Measurements from ENCODE around the gene VAC14. TPM values are rescaled to one million over a fixed set of nuclear protein-coding genes. Genes with fewer than 3 reads are reported as not detected.
"Not testable (repeated sequence)": the region's sequence is repeated elsewhere in the genome, so short reads cannot be mapped to it uniquely, and the experiment has no call there.

The VAC14 gene
- 65.5 and 66.4 TPM in 2 replicates for total RNA-seq (2014; rRNA removed)
- percentile 63 among the genes with signal in this experiment for Bru-seq, nascent RNA
- percentile 63 among the genes with signal in this experiment for BruChase-seq, experiment 1, labeled RNA remaining after a 6-hour chase
- BruChase-seq, experiment 2, labeled RNA remaining after a 2-hour chase, result percentile 69 among the genes with signal in this experiment
- long read RNA-seq, transcript VAC14-201 (19 exons, 3,099 nt), result major isoform, 53 of 94 reads
- long read RNA-seq, partial matches to known transcripts, result 19 of 94 reads
- long read RNA-seq, other reads (novel, unspliced or antisense), result 17 of 94 reads

GRCh38 chr16:70800781-70801480 lies at the start of gene VAC14:
VAC14 (minus strand) TSS chr16:70801158; CDS start chr16:70800900, 258 bp downstream.
- H3K9me2 ChIP-seq (replicated peaks; ENCODE audit: low read length), result no peaks in the 10 kb centered on the region
- no peak for TF ChIP-seq EZH2 (IDR thresholded peaks at IDR 0.05; ENCODE audit: low read length, unreplicated experiment)
- TF ChIP-seq, protein P1, sequence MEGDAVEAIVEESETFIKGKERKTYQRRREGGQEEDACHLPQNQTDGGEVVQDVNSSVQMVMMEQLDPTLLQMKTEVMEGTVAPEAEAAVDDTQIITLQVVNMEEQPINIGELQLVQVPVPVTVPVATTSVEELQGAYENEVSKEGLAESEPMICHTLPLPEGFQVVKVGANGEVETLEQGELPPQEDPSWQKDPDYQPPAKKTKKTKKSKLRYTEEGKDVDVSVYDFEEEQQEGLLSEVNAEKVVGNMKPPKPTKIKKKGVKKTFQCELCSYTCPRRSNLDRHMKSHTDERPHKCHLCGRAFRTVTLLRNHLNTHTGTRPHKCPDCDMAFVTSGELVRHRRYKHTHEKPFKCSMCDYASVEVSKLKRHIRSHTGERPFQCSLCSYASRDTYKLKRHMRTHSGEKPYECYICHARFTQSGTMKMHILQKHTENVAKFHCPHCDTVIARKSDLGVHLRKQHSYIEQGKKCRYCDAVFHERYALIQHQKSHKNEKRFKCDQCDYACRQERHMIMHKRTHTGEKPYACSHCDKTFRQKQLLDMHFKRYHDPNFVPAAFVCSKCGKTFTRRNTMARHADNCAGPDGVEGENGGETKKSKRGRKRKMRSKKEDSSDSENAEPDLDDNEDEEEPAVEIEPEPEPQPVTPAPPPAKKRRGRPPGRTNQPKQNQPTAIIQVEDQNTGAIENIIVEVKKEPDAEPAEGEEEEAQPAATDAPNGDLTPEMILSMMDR (conservative IDR thresholded peaks at IDR 0.05; ENCODE audit: low read depth, low read length), result no peak
- TF ChIP-seq EZH2phosphoT487 (IDR thresholded peaks at IDR 0.05; ENCODE audit: borderline replicate concordance, low read length), result no peak
- peak; percentile 98 for ATAC-seq
- no peaks in the 10 kb centered on the region for H3K27me3 ChIP-seq (ENCODE audit: low read length)
- H3F3A ChIP-seq (ENCODE audit: low read length, unreplicated experiment), result no peaks in the 10 kb centered on the region
- H3K9ac ChIP-seq (ENCODE audit: low read length), result peak within 1 kb of the TSS; percentile 82
- peak within 1 kb of the TSS; percentile 62 for H2AFZ ChIP-seq (ENCODE audit: low read length)
- no peaks in the 10 kb centered on the region for H4K20me1 ChIP-seq (ENCODE audit: low read length)
- no TSS peak for BruUV-seq (replicated peaks)
- POLR2A ChIA-PET (ENCODE audit: unreplicated experiment), result interaction anchor here (0.6 kb wide), 1 partner anchor 30 kb away, joined by 8 read pairs; no protein-coding TSS in a partner anchor
- H3K79me2 ChIP-seq (ENCODE audit: low read length), result peaks cover 45% of the 10 kb centered on the region
- peaks cover 13% of the 10 kb centered on the region; the same call in 1 of the 2 replicates for H3K4me1 ChIP-seq (ENCODE audit: insufficient read depth, low read length)
- H3K36me3 ChIP-seq (ENCODE audit: low read depth, low read length), result no peaks in the 10 kb centered on the region
- H3K9me3 ChIP-seq (ENCODE audit: low read length), result no peaks in the 10 kb centered on the region
- H3K4me2 ChIP-seq (ENCODE audit: low read length), result peak within 1 kb of the TSS; percentile 84
- intact Hi-C loops (cut with micrococcal nuclease), result no loop called here
- H3K27ac ChIP-seq (ENCODE audit: low read length), result no peak within 1 kb of the TSS
- peak within 1 kb of the TSS; percentile 73 for H3K4me3 ChIP-seq (ENCODE audit: low read length)
- DNase-seq, result peak; percentile 91
- CTCF ChIA-PET, result no interaction called here

- H3K4me3 ChIP-seq (ENCODE audit: low read length); H3K9me2 ChIP-seq (replicated peaks; ENCODE audit: low read length); H3K9me3 ChIP-seq (ENCODE audit: low read length); H3K4me1 ChIP-seq (ENCODE audit: insufficient read depth, low read length); H3K27me3 ChIP-seq (ENCODE audit: low read length); H3K27ac ChIP-seq (ENCODE audit: low read length); H3K4me2 ChIP-seq (ENCODE audit: low read length); intact Hi-C loops (cut with micrococcal nuclease); H3K9ac ChIP-seq (ENCODE audit: low read length); H3F3A ChIP-seq (ENCODE audit: low read length, unreplicated experiment); POLR2A ChIA-PET (ENCODE audit: unreplicated experiment); H3K79me2 ChIP-seq (ENCODE audit: low read length); ATAC-seq; H2AFZ ChIP-seq (ENCODE audit: low read length); DNase-seq; H3K36me3 ChIP-seq (ENCODE audit: low read depth, low read length); H4K20me1 ChIP-seq (ENCODE audit: low read length); CTCF ChIA-PET; BruUV-seq (replicated peaks): not testable (repeated sequence)
Measured at GRCh38 chr16:70823498-70824118, 22.6 kb upstream of the VAC14 start.

DNA sequence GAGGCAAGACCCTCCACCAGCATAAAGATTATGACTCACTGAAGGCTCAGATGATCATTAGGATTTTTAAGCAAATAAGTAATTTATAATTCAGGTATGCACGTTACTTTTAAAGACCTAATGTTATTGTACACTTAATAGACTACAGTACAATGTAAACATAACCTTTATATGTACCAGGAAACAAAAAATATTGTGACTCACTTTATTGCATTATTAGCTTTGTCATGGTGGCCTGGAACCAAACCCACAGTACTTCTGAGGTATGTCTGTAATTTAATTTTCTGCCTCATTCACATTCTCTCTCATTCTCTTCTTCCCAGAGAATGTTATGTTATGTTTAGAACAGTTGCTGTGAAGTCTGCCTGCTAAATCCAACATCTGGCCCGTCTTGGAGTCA lies 21.8 kb upstream of the VAC14 start:
- H3K9me3 ChIP-seq (ENCODE audit: low read length); H3K9ac ChIP-seq (ENCODE audit: low read length); H3K79me2 ChIP-seq (ENCODE audit: low read length); H3K36me3 ChIP-seq (ENCODE audit: low read depth, low read length); H2AFZ ChIP-seq (ENCODE audit: low read length); H3K4me1 ChIP-seq (ENCODE audit: insufficient read depth, low read length); H3K27me3 ChIP-seq (ENCODE audit: low read length); H3F3A ChIP-seq (ENCODE audit: low read length, unreplicated experiment); H3K27ac ChIP-seq (ENCODE audit: low read length); DNase-seq; H3K4me3 ChIP-seq (ENCODE audit: low read length); intact Hi-C loops (cut with micrococcal nuclease); H4K20me1 ChIP-seq (ENCODE audit: low read length); H3K9me2 ChIP-seq (replicated peaks; ENCODE audit: low read length); POLR2A ChIA-PET (ENCODE audit: unreplicated experiment); CTCF ChIA-PET; BruUV-seq (replicated peaks); H3K4me2 ChIP-seq (ENCODE audit: low read length): not testable (repeated sequence)
- ATAC-seq, result peak; percentile 98

DNA sequence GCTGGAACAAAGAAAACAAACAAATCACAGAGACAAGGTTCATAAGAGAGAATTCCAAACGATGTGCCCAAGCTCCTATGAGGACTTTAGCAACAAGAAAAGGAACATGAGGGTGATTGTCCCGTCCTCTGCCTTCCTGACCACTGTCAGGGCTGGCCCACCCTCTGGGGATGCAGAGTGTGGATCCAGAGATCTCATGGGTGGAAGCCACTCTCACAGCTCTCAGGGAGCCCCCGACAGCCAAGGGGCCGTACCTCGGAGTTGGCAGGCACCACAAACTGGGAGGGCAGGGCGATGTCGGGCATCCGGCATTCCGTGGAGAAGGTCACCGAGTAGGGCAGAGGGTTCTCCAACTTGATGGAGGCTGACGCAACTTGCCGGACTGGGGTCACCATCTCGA lies 17.1 kb upstream of the VAC14 start:
- H3F3A ChIP-seq (ENCODE audit: low read length, unreplicated experiment); H3K27ac ChIP-seq (ENCODE audit: low read length); H4K20me1 ChIP-seq (ENCODE audit: low read length); H2AFZ ChIP-seq (ENCODE audit: low read length); H3K36me3 ChIP-seq (ENCODE audit: low read depth, low read length); ATAC-seq; intact Hi-C loops (cut with micrococcal nuclease); POLR2A ChIA-PET (ENCODE audit: unreplicated experiment); H3K9ac ChIP-seq (ENCODE audit: low read length); DNase-seq; H3K79me2 ChIP-seq (ENCODE audit: low read length); BruUV-seq (replicated peaks); H3K27me3 ChIP-seq (ENCODE audit: low read length); H3K4me1 ChIP-seq (ENCODE audit: insufficient read depth, low read length); H3K4me2 ChIP-seq (ENCODE audit: low read length); CTCF ChIA-PET; H3K9me2 ChIP-seq (replicated peaks; ENCODE audit: low read length); H3K4me3 ChIP-seq (ENCODE audit: low read length); H3K9me3 ChIP-seq (ENCODE audit: low read length): not testable (repeated sequence)
